Loucy (cell line): ENCODE results near the gene NR3C2.

Source experiments
- H2AFZ ChIP-seq: fragments of 200-600 bp; sonication (generic); 2 replicates; pipeline ENCODE4 v1.6.0; 2016; ENCODE audit warnings: antibody characterized with exemption, mild to moderate bottlenecking, low read length, moderate library complexity
- H3F3A ChIP-seq: fragments of 200-600 bp; 2 replicates; pipeline ENCODE4 v1.6.0; 2016; ENCODE audit warnings: antibody characterized with exemption, low read depth, mild to moderate bottlenecking
- H3K27me3 ChIP-seq: fragments of 200-600 bp; sonication (generic); 2 replicates; pipeline ENCODE4 v1.6.1; 2014; ENCODE audit warnings: low read length, mild to moderate bottlenecking; ENCODE audit not compliant: insufficient read depth, poor library complexity, severe bottlenecking
- H3K36me3 ChIP-seq: fragments of 200-600 bp; sonication (generic); 2 replicates; pipeline ENCODE4 v1.6.1; 2016; ENCODE audit warnings: low read length; ENCODE audit not compliant: insufficient read depth
- H3K4me1 ChIP-seq: fragments of 200-600 bp; sonication (generic); 2 replicates; pipeline ENCODE4 v1.5.1; 2014; ENCODE audit warnings: low read length, mild to moderate bottlenecking; ENCODE audit not compliant: insufficient read depth, poor library complexity, severe bottlenecking
- H3K4me2 ChIP-seq: fragments of 200-600 bp; sonication (generic); 2 replicates; pipeline ENCODE4 v1.6.0; 2014; ENCODE audit warnings: antibody characterized with exemption, low read length, low read depth, mild to moderate bottlenecking; ENCODE audit not compliant: poor library complexity, severe bottlenecking
- H3K4me3 ChIP-seq: fragments of 200-600 bp; sonication (generic); 2 replicates; pipeline ENCODE4 v1.5.1; 2014; ENCODE audit warnings: low read length, mild to moderate bottlenecking, mixed read lengths; ENCODE audit not compliant: poor library complexity, severe bottlenecking
- H3K79me2 ChIP-seq: fragments of 200-600 bp; sonication (generic); 2 replicates; pipeline ENCODE4 v1.6.1; 2014; ENCODE audit warnings: low read length; ENCODE audit not compliant: insufficient read depth
- H3K9ac ChIP-seq: fragments of 200-600 bp; sonication (generic); 2 replicates; pipeline ENCODE4 v1.6.0; 2014; ENCODE audit warnings: mild to moderate bottlenecking, low read depth, low read length, moderate library complexity; ENCODE audit not compliant: poor library complexity, severe bottlenecking
- H3K9me2 ChIP-seq: fragments of 200-600 bp; sonication (generic); replicated peaks from 2 replicates; pipeline ENCODE4 v1.6.1; 2016; ENCODE audit warnings: low read depth, low read length, mixed read lengths
- H3K9me3 ChIP-seq: fragments of 200-600 bp; sonication (generic); 2 replicates; pipeline ENCODE4 v1.6.1; 2014; ENCODE audit warnings: mild to moderate bottlenecking, antibody characterized with exemption, low read length, low read depth; ENCODE audit not compliant: insufficient read depth
- H4K20me1 ChIP-seq: fragments of 200-600 bp; sonication (generic); 2 replicates; pipeline ENCODE4 v1.6.0; 2014; ENCODE audit warnings: antibody characterized with exemption, low read length, mild to moderate bottlenecking; ENCODE audit not compliant: insufficient read depth, poor library complexity, severe bottlenecking
- EZH2phosphoT487 ChIP-seq: fragments of 200-600 bp; IDR thresholded peaks from 2 replicates; pipeline ENCODE4 v1.6.1; 2018; ENCODE audit warnings: antibody characterized with exemption, mild to moderate bottlenecking, moderate library complexity, borderline replicate concordance
- TF ChIP-seq, protein P1 (sequence below): fragments of 200-600 bp; sonication (generic); conservative IDR thresholded peaks from 2 replicates; pipeline ENCODE4 v1.5.1; 2014; ENCODE audit warnings: mild to moderate bottlenecking, antibody characterized with exemption, low read length

The NR3C2 gene

DNA sequence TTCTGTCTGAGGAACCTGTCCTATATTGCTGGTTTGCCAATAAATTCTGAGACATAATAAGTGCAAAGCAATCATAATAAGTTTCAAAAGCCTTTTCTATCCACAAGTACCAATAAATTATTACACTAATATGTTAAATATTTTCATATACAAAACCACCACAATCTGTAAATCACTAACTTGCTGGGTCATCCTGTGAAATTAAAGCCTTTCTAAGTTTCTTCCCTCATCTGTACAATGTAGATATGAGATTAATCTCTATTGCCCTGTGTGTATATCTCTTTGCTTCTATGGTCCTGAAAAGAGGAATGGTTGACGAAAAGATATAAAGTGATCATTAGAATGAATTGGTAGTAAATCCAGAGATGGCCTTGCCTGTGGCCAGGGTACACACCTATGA, 231.6 kb downstream of the NR3C2 start:
- Histone ChIP-seq H3K4me3 (no peak overlapping the region), H3K9me3 (no peaks in the 10 kb centered on the region), H3K4me1 (no peaks in the 10 kb centered on the region), H3K36me3 (no peaks in the 10 kb centered on the region), H3K27me3 (no peaks in the 10 kb centered on the region), H3K4me2 (no peak overlapping the region), H3F3A (no peaks in the 10 kb centered on the region), H2AFZ (no peak overlapping the region), H3K9me2 (no peaks in the 10 kb centered on the region), H4K20me1 (no peaks in the 10 kb centered on the region), H3K79me2 (no peaks in the 10 kb centered on the region), H3K9ac (no peak overlapping the region)
- TF ChIP-seq, protein P1, sequence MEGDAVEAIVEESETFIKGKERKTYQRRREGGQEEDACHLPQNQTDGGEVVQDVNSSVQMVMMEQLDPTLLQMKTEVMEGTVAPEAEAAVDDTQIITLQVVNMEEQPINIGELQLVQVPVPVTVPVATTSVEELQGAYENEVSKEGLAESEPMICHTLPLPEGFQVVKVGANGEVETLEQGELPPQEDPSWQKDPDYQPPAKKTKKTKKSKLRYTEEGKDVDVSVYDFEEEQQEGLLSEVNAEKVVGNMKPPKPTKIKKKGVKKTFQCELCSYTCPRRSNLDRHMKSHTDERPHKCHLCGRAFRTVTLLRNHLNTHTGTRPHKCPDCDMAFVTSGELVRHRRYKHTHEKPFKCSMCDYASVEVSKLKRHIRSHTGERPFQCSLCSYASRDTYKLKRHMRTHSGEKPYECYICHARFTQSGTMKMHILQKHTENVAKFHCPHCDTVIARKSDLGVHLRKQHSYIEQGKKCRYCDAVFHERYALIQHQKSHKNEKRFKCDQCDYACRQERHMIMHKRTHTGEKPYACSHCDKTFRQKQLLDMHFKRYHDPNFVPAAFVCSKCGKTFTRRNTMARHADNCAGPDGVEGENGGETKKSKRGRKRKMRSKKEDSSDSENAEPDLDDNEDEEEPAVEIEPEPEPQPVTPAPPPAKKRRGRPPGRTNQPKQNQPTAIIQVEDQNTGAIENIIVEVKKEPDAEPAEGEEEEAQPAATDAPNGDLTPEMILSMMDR = no peak
- no peak for TF ChIP-seq EZH2phosphoT487

DNA sequence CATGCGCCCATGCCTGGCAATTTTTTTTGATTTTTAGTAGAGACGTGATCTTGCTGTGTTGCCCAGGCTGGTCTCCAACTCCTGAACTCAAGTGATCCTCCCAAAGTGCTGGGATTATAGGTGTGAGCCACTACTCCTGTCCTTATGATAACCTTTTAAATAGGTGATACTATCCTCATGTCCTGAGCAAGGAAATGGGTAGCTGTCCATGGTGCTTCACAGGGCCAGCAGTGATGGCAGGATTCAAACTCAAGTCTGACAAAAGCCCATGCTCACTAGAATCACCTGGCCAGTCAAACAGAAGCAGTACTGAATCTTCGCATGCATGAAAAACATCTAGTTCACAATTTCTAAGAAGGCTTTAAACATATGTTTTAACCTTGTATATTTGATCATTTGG, 235.1 kb downstream of the NR3C2 start:
- no peaks in the 10 kb centered on the region for H3K27me3 ChIP-seq
- no peak overlapping the region for H2AFZ ChIP-seq
- H3K9ac ChIP-seq = no peak overlapping the region
- TF ChIP-seq, protein P1 = no peak
- TF ChIP-seq EZH2phosphoT487 = no peak
- no peaks in the 10 kb centered on the region for H3K79me2 ChIP-seq
- no peaks in the 10 kb centered on the region for H3F3A ChIP-seq
- H4K20me1 ChIP-seq = no peaks in the 10 kb centered on the region
- no peaks in the 10 kb centered on the region for H3K9me2 ChIP-seq
- H3K4me3 ChIP-seq = no peak overlapping the region
- no peaks in the 10 kb centered on the region for H3K36me3 ChIP-seq
- no peaks in the 10 kb centered on the region for H3K4me1 ChIP-seq
- no peaks in the 10 kb centered on the region for H3K9me3 ChIP-seq
- H3K4me2 ChIP-seq = no peak overlapping the region

DNA sequence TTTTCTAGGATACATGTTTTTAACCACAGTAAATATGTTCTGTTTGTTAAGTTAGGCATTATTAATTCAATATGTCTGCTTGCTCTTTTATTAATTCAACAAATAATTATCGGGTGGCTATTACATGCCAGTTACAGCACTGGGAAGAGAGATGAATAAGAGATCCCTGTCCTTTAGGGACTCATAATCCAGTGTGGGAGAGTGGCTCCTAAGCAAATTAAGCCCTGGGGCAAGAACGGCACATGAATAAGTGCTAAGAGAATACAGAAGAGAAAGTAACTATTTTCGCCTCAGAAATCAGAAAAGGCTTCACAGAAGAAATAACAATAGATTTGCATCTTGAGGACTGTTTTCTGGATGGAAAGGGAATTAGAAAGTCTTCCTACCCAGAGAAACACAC, 236.7 kb downstream of the NR3C2 start:
- Histone ChIP-seq H3K4me1 (no peaks in the 10 kb centered on the region), H3K4me2 (no peak overlapping the region), H3K27me3 (no peaks in the 10 kb centered on the region), H3K9me2 (no peaks in the 10 kb centered on the region), H2AFZ (no peak overlapping the region), H3K36me3 (no peaks in the 10 kb centered on the region), H3K9ac (no peak overlapping the region), H3K9me3 (no peaks in the 10 kb centered on the region), H3K4me3 (no peak overlapping the region), H4K20me1 (no peaks in the 10 kb centered on the region), H3F3A (no peaks in the 10 kb centered on the region), H3K79me2 (no peaks in the 10 kb centered on the region)
- TF ChIP-seq, protein P1 = no peak
- no peak for TF ChIP-seq EZH2phosphoT487
